Measurements from ENCODE around the gene PAQR5. TPM values are rescaled to one million over a fixed set of nuclear protein-coding genes. Genes with fewer than 3 reads are reported as not detected.
"Not testable (repeated sequence)": the region's sequence is repeated elsewhere in the genome, so short reads cannot be mapped to it uniquely, and the experiment has no call there.

The PAQR5 gene
- total RNA-seq, 1 experiment from 2014 or later, result 8.6 TPM

GRCh38 chr15:69450221-69450620 is 151.5 kb downstream of the PAQR5 start:
- H3K27me3 ChIP-seq, H3K9me3 ChIP-seq, DNase-seq, H3K4me3 ChIP-seq: not testable (repeated sequence)
- H3K36me3 ChIP-seq, result peaks cover 64% of the 10 kb centered on the region

- DNase-seq, result peak; percentile 17
- Histone ChIP-seq H3K4me3 (peak overlapping the region; percentile 85), H3K36me3 (peaks cover 64% of the 10 kb centered on the region), H3K9me3 (no peaks in the 10 kb centered on the region), H3K27me3 (no peaks in the 10 kb centered on the region)
These were observed 152.4 kb downstream of the PAQR5 start for GRCh38 chr15:69450968-69451695.

- Histone ChIP-seq H3K36me3 (peaks cover 63% of the 10 kb centered on the region), H3K9me3 (no peaks in the 10 kb centered on the region), H3K4me3 (peak overlapping the region; percentile 85), H3K27me3 (no peaks in the 10 kb centered on the region)
- DNase-seq, result no peak
These were observed 153.4 kb downstream of the PAQR5 start for GRCh38 chr15:69451951-69452691.

DNA sequence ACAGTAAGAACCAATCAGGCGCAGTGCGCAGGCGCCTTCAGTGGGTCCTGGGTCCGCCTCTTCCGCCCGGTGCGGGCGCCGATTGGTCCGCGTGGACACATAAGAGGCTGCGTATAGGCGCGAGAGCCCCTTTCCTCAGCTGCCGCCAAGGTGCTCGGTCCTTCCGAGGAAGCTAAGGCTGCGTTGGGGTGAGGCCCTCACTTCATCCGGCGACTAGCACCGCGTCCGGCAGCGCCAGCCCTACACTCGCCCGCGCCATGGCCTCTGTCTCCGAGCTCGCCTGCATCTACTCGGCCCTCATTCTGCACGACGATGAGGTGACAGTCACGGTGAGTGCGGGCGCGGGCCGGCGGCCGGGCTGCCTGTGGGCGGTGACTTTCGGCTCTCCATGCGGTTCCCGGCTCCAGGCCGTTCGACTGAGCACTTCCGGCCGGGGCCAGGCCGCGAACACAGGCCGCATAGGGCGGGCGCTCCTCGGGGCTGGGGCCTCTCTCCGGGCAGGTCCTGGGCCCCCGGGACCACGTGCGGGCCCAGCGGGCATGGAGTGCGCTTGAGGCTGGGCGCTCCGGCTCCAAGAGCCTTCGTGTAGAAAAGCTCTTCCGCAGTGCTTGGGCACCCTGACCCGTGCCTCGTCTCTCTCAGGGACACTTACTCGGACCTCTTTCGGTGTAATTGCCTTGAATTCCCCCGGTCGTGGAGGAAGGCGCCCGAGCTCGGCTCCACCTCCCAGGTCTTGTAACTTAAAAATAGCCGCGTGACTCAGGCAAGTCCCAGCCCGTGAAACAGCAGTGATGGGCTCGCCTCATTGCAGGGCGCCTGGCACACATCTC is 154.2 kb downstream of the PAQR5 start, which contains the start of gene RPLP1:
RPLP1 (plus strand) TSS at position 127 of the 830 bp plus-strand sequence; CDS start at position 258, 131 bp downstream.
- Histone ChIP-seq H3K4me3 (peak within 1 kb of the TSS; percentile 85), H3K9me3 (no peaks in the 10 kb centered on the region), H3K36me3 (peaks cover 55% of the 10 kb centered on the region), H3K27me3 (no peaks in the 10 kb centered on the region)
- DNase-seq, result peak; percentile 93

DNA sequence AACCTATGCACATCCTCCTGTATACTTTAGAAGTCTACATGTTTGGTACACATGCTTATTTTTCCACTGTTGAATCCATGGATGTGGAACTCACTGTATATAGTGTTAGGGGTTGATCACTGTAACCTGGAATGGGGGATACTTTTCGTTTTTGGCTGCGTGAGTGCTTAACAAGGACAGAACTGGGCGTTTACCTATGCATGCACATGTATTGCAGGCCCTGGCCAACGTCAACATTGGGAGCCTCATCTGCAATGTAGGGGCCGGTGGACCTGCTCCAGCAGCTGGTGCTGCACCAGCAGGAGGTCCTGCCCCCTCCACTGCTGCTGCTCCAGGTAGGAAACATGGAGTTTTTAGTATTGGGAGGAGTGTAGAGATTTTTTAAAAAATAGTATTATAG is 156.2 kb downstream of the PAQR5 start:
- no peak for DNase-seq
- Histone ChIP-seq H3K4me3 (peak overlapping the region; percentile 85), H3K27me3 (no peaks in the 10 kb centered on the region), H3K36me3 (peaks cover 43% of the 10 kb centered on the region), H3K9me3 (no peaks in the 10 kb centered on the region)

GRCh38 chr15:69456208-69457166 is 157.8 kb downstream of the PAQR5 start:
- H3K9me3 ChIP-seq, result no peaks in the 10 kb centered on the region

More at GRCh38 chr15:69456208-69457166, 157.8 kb downstream of the PAQR5 start:
- peaks cover 43% of the 10 kb centered on the region for H3K36me3 ChIP-seq
- no peaks in the 10 kb centered on the region for H3K27me3 ChIP-seq
- H3K4me3 ChIP-seq, result no peak overlapping the region
- no peak for DNase-seq

Other genes starting within 250 kb of the PAQR5 start
- 12.2 and 21.4 TPM in 2 replicates for gene GLCE, start 138.3 kb upstream of the PAQR5 start, total RNA-seq (2014; rRNA removed; shearing (Covaris generic); ENCODE audit: low replicate concordance)
- 33.8 and 75.8 TPM in 2 replicates for gene KIF23, start 115.4 kb downstream of the PAQR5 start, total RNA-seq (2014; rRNA removed; shearing (Covaris generic); ENCODE audit: low replicate concordance)
- gene RPLP1, start 153.9 kb downstream of the PAQR5 start, total RNA-seq (2014; rRNA removed; shearing (Covaris generic); ENCODE audit: low replicate concordance), result 100 and 227 TPM in 2 replicates

All from MG63 (cell line).